Lung (tissue), 12 donors: Measurements from ENCODE around the gene TMEM141. TPM values are rescaled to one million over a fixed set of nuclear protein-coding genes. Genes with fewer than 3 reads are reported as not detected.

Experiments
- ATAC-seq: fragments of 200-7000 bp; cut with Tn5 transposase; one replicate; pipeline ENCODE4 v1.9.1; 2020; ENCODE audit warnings: moderate number of reproducible peaks; ENCODE audit not compliant: insufficient read depth, low FRiP score
- DNase-seq, 3 donors: peaks; one replicate each; pipeline ENCODE4 v3.0.0-alpha.2; 2013 to 2017
- H3K27ac ChIP-seq, 2 donors: one replicate each; pipeline ENCODE4 v1.5.1; 2013; ENCODE audit warnings: mild to moderate bottlenecking in 2 of 2, moderate library complexity in 2 of 2, control low read depth in 1 of 2, inconsistent platforms in 1 of 2, low read depth in 1 of 2, low read length in 1 of 2
- H3K27me3 ChIP-seq, 3 donors: one replicate each; pipeline ENCODE4 v1.5.1; 2013; ENCODE audit warnings: low read length in 2 of 3; ENCODE audit not compliant: control insufficient read depth in 3 of 3, insufficient read depth in 3 of 3
- H3K36me3 ChIP-seq, 4 donors: one replicate each; pipeline ENCODE4 v1.5.1; 2013; ENCODE audit warnings: low read length in 4 of 4, mild to moderate bottlenecking in 1 of 4, moderate library complexity in 1 of 4; ENCODE audit not compliant: control insufficient read depth in 4 of 4, insufficient read depth in 4 of 4
- H3K4me1 ChIP-seq, 5 donors: one replicate each; pipeline ENCODE4 v1.5.1; 2013; ENCODE audit warnings: low read length in 5 of 5, mild to moderate bottlenecking in 2 of 5, moderate library complexity in 1 of 5; ENCODE audit not compliant: control insufficient read depth in 5 of 5, insufficient read depth in 5 of 5
- H3K4me3 ChIP-seq: one replicate; pipeline ENCODE4 v1.5.1; 2013; ENCODE audit warnings: mild to moderate bottlenecking, control low read depth, moderate library complexity
- H3K9ac ChIP-seq, 2 donors: one replicate each; pipeline ENCODE4 v1.5.1; 2013; ENCODE audit warnings: low read length in 2 of 2, control low read depth in 1 of 2; ENCODE audit not compliant: insufficient read depth in 1 of 2
- H3K9me3 ChIP-seq, 4 donors: one replicate each; pipeline ENCODE4 v1.5.1; 2013; ENCODE audit warnings: low read length in 3 of 4, mild to moderate bottlenecking in 1 of 4, moderate library complexity in 1 of 4; ENCODE audit not compliant: control insufficient read depth in 4 of 4, insufficient read depth in 3 of 4
- WGBS, 2 donors: extraction: QIAGEN DNeasy Blood & Tissue Kit; methylation state at CpG; one replicate each; pipeline ENCODE4 v1.1.7; 2013; 5-methylcytosine and 5-hydroxymethylcytosine counted together
- polyA plus RNA-seq, 2 donors: library from polyadenylated mRNA; stranded (reverse); fragments of 200-250 nt; gene quantifications; one replicate each; pipeline ENCODE4 v1.2.1, GENCODE V29; 2013
- total RNA-seq, 2 donors: library from RNA; depleted of rRNA in 1 of 2; stranded (reverse); fragments of >200 nt in 1 of 2; gene quantifications; one replicate each; pipeline ENCODE4 v1.2.1, GENCODE V29; 2014 to 2021
- TF ChIP-seq, protein P1 (sequence below): IDR thresholded peaks from 2 replicates; pipeline ENCODE4 v1.5.1; 2012; ENCODE audit warnings: mild to moderate bottlenecking; ENCODE audit errors: control extremely low read depth, extremely low read depth
- donor health status: control.
- donor health status: control.
- donor health status: Bipolar disorder and iron deficiency.
- donor health status: healthy.
- donor health status: DM: yes; HTN: yes; CAD: no.

Gene TMEM141
- total and polyA plus RNA-seq, 4 donors: 56.5 to 177 (median 113) TPM

DNA sequence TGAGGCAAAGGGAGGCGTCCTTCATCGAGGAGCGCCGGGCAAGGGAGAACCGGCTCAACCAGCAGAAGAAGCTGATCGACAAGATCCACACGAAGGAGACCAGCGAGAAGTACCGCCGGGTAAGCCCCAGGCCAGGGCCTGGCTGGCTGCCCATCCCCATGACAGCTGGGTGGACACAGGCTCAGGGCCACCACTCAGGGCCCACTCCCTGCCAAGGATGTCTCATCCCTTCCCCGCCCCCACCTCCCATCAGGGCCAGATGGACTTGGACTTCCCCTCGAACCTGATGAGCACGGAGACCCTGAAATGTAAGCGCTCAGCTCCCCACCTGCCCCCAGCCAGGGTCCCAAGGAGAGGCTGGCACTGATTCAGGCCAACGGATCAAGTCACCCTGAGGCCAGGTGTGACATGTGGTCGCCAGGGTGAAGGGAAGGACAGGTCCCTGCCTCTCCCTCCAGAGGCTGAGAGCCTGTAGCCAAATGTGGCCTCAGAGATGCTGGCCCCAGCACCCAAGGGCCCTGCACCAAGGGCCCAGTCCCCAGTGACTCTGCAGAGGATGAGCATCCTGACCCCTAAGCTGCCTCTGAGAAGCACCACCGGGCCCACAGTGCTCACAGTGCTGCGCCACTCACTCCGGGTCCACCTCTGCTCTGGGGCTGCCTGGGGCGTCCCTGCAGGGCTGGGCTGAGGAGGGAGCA, 13.5 kb downstream of the TMEM141 start:
- no peak for DNase-seq

DNA sequence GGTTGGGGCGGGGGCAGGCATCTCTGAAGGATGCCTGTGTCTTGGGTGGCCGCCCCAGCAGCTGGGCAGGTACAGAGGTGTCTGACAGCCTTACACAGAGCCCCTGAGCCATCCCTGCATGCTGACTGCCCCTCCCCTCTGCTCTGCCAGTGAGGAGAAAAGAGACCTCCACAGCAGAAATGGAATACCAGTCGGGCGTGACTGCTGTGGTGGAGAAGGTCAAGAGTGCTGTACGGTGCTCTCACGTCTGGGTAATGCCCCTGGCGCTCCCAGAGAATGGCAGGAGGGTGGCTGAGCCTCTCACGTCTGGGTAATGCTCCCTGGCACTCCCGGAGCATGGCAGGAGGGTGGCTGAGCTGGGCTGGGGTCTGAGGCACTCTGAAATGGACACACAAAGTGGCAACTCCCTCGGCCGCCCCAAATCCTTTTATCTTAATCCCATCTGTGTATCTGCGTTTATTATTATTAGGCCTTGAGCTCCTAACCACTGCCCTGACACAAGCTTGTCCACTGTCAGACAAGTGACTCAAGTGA, 14.1 kb downstream of the TMEM141 start:
- TF ChIP-seq, protein P1, sequence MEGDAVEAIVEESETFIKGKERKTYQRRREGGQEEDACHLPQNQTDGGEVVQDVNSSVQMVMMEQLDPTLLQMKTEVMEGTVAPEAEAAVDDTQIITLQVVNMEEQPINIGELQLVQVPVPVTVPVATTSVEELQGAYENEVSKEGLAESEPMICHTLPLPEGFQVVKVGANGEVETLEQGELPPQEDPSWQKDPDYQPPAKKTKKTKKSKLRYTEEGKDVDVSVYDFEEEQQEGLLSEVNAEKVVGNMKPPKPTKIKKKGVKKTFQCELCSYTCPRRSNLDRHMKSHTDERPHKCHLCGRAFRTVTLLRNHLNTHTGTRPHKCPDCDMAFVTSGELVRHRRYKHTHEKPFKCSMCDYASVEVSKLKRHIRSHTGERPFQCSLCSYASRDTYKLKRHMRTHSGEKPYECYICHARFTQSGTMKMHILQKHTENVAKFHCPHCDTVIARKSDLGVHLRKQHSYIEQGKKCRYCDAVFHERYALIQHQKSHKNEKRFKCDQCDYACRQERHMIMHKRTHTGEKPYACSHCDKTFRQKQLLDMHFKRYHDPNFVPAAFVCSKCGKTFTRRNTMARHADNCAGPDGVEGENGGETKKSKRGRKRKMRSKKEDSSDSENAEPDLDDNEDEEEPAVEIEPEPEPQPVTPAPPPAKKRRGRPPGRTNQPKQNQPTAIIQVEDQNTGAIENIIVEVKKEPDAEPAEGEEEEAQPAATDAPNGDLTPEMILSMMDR: no peak
- Histone ChIP-seq H3K36me3 (peaks cover 0 to 5% (median 0%) of the 10 kb centered on the region in 4 donors), H3K9ac (no peak overlapping the region), H3K4me3 (no peak overlapping the region), H3K9me3 (no peaks in the 10 kb centered on the region), H3K27me3 (peaks cover 0 to 10% (median 3%) of the 10 kb centered on the region in 3 donors), H3K27ac (no peak overlapping the region), H3K4me1 (peaks cover 3 to 32% (median 4%) of the 10 kb centered on the region in 5 donors)
- no peak for ATAC-seq
- WGBS, 2 donors: 92 to 93% methylated on average over 11 to 12 of the region's 12 CpGs
- no peak for DNase-seq

More for the DNA sequence above, 13.5 kb downstream of the TMEM141 start:
- H3K27me3 ChIP-seq: peaks cover 0 to 13% (median 3%) of the 10 kb centered on the region in 3 donors
- 92 to 94% methylated on average over 20 of the region's 20 CpGs for WGBS, 2 donors
- H3K36me3 ChIP-seq: peaks cover 0 to 3% (median 0%) of the 10 kb centered on the region in 4 donors
- TF ChIP-seq, protein P1: no peak
- no peak overlapping the region for H3K27ac ChIP-seq
- H3K4me1 ChIP-seq: peaks cover 3 to 26% (median 7%) of the 10 kb centered on the region in 5 donors
- H3K4me3 ChIP-seq: no peak overlapping the region
- no peaks in the 10 kb centered on the region for H3K9me3 ChIP-seq
- ATAC-seq: no peak
- H3K9ac ChIP-seq: no peak overlapping the region

DNA sequence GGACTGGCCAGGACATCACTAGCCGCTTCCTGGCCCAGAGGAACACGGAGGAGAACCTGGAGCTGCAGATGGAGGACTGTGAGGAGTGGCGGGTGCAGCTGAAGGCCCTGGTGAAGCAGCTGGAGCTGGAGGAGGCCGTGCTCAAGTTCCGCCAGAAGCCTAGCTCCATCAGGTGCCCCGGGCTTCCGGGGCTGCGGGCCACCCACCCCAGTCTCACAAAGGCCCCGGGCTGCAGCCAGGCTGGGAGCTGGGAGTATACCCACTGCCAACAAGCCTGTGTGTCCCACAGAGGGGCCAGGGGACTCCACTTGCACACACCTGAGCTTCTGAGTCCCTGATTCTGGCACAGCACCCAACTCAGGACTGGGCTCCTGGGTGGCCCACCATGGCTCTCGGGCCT, 14.9 kb downstream of the TMEM141 start:
- H3K27me3 ChIP-seq: peaks cover 0 to 7% (median 3%) of the 10 kb centered on the region in 3 donors
- ATAC-seq (no peak), DNase-seq (no peak)
- H3K9me3 ChIP-seq: no peaks in the 10 kb centered on the region
- no peak overlapping the region for H3K4me3 ChIP-seq
- H3K9ac ChIP-seq: no peak overlapping the region
- no peak overlapping the region for H3K27ac ChIP-seq
- WGBS, 2 donors: 96 to 97% methylated on average over 10 of the region's 10 CpGs
- peaks cover 0 to 5% (median under 1%) of the 10 kb centered on the region in 4 donors for H3K36me3 ChIP-seq
- peaks cover 0 to 25% (median 4%) of the 10 kb centered on the region in 5 donors for H3K4me1 ChIP-seq
- TF ChIP-seq, protein P1: no peak
